GM19397 (cell line): ENCODE results near the gene PLD5.
"Not testable (repeated sequence)": the region's sequence is repeated elsewhere in the genome, so short reads cannot be mapped to it uniquely, and the experiment has no call there.

Experiments
- ATAC-seq: cut with Tn5 transposase; IDR thresholded peaks from one replicate; pipeline ENCODE4 v1.9.1; 2021; ENCODE audit warnings: mild to moderate bottlenecking, moderate library complexity; ENCODE audit not compliant: unreplicated experiment

The PLD5 gene

GRCh38 chr1:242081446-242081845, 443.1 kb downstream of the PLD5 start:
- ATAC-seq: no peak

DNA sequence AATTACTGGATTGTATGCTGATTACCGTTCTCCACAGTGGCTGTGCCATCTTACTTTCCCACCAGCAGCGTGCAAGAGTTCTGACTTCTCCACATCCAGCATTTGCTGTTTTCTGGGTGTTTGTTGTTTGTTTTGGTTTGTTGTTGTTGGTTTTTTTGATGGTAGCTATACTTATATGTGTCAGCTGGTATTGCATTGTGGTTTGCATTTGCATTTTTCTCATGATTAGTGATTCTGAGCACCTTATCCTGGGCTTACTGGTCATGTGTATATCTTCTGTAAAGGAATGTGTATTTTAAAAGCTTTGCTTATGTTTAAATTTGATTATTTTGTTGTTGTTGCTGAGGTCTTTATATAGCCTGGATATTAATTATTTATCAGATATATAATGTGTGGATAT, 458.7 kb downstream of the PLD5 start:
- no peak for ATAC-seq

GRCh38 chr1:242062271-242062670, 462.2 kb downstream of the PLD5 start:
- ATAC-seq: no peak

DNA sequence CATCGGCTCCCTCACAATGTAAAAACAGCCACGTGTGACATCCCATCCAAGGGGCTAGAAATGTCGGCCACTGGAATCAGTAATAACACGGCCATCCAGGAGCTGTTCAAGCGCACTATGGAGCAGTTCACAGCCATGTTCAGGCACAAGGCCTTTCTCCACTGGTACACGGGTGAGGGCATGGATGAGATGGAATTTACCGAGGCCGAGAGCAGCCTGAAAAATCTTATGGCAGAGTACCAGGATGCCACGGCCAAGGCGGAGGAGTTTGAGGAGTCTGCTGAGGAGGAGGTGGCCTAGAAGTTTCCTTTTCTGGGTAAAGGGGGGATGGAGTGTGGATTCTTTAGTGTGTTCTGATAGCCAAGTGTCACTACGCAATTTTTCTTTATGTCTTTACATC, 464.5 kb downstream of the PLD5 start:
- no peak for ATAC-seq

DNA sequence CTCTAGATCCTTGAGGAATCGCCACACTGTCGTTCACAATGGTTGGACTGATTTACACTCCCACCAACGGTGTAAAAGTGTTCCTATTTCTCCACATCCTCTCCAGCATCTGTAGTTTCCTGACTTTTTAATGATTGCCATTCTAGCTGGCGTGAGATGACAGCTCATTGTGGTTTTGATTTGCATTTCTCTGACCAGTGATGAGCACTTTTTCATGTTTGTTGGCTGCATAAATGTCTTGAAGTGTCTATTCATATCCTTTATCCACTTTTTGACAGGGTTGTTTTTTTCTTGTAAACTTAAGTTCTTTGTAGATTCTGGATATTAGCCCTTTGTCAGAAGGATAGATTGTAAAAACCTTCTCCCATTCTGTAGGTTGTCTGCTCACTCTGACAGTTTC, 465.9 kb downstream of the PLD5 start:
- peak; percentile 78 for ATAC-seq

DNA sequence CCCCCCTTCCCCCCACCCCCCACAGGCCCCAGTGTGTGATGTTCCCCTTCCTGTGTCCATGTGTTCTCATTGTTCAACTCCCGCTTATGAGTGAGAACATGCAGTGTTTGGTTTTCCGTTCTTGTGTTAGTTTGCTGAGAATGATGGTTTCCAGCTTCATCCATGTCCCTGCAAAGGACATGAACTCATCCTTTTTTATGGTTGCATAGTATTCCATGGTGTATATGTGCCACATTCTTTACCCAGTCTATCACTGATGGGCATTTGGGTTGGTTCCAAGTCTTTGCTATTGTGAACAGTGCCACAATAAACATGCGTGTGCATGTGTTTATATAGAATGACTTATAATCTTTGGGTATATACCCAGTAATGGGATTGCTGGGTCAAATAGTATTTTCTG, 466.3 kb downstream of the PLD5 start:
- not testable (repeated sequence) for ATAC-seq

GRCh38 chr1:242057745-242058115, 466.8 kb downstream of the PLD5 start:
- ATAC-seq: no peak

DNA sequence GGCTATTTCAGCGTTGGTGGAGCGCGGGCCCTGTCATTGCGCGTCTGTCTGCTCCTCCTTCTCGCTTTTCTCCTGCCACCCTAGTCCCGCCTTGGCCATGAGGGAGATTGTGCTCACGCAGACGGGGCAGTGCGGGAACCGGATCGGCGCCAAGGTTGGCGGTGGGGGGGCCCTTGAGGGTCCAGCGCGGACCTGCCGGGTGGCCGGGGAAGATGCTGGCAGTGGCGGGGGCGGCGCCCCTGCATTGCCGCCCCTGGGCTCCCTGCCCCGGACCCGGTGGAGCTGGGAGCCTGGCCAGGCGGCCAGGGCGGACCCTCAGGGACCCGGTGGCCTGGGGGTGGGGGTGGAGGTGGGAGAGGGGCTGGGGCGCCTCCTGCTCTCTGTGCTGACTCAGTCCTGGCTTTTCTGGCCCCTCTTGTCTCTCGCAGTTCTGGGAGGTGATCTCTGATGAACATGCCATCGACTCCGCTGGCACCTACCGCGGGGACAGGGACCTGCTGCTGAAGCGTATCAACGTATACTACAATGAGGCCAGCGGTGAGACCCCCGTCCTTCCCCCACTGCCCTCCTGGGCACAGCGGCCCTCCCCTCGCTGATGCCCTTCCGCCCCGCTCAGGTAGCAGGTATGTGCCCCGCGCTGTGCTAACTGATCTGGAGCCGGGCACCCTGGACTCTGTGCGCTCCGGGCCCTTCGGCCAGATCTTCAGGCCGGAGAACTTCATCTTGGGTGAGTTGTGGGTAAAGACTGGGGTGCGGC, 467.3 kb downstream of the PLD5 start:
- ATAC-seq: no peak

DNA sequence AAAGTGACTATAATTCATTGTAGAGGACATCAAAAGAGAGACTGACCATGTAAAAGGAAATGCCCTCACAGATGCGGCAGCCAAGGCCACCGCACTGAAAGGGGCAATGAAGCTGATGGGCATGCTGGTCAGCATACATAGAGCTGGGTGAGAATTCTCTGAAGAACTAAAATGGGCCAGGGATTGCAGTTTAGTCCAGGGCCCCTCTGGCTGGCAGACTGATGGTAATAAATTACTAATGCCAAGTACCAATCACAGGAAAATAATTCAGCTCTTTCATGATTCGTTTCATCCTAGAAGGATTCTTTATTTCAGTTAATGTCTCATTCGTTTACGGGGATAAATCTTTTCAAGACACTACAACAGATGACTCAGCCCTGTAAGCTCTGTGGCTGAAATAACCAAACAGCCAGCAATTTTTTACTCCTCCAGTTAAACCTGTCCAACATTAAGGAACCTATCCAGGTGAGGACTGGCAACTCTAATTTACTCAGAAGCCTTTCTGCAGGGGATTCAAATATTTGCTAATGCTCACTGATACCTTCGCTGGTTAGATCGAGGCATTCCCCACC, 468.7 kb downstream of the PLD5 start:
- no peak for ATAC-seq

DNA sequence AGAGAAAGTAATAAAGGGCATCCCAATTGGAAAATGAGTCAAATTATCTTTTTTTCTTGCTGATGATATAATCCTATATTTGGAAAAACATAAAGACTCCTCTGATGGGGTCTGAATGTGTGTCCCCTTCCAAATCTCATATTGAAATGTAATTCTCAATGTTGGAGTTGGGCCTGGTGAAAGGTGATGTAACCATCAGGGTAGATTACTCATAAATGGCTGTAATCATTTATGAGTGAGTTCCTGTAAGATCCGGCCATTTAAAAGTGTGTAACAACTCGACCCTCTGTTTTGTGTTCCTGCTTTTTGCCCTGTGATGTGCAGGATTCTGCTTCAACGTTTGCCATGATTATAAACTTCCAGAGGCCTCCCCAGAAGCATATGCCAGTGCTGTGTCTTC, 481.3 kb downstream of the PLD5 start:
- no peak for ATAC-seq

GRCh38 chr1:242034392-242034791, 490.1 kb downstream of the PLD5 start:
- ATAC-seq: no peak

- no peak for ATAC-seq
Measured at GRCh38 chr1:242033447-242033846, 491.1 kb downstream of the PLD5 start.
